ENCODE measurements around the gene NBEAL2. TPM values are rescaled to one million over a fixed set of nuclear protein-coding genes. Genes with fewer than 3 reads are reported as not detected.

Gene NBEAL2
- polyA plus RNA-seq, 1 donor from 2014 or later: 3.3 TPM

DNA sequence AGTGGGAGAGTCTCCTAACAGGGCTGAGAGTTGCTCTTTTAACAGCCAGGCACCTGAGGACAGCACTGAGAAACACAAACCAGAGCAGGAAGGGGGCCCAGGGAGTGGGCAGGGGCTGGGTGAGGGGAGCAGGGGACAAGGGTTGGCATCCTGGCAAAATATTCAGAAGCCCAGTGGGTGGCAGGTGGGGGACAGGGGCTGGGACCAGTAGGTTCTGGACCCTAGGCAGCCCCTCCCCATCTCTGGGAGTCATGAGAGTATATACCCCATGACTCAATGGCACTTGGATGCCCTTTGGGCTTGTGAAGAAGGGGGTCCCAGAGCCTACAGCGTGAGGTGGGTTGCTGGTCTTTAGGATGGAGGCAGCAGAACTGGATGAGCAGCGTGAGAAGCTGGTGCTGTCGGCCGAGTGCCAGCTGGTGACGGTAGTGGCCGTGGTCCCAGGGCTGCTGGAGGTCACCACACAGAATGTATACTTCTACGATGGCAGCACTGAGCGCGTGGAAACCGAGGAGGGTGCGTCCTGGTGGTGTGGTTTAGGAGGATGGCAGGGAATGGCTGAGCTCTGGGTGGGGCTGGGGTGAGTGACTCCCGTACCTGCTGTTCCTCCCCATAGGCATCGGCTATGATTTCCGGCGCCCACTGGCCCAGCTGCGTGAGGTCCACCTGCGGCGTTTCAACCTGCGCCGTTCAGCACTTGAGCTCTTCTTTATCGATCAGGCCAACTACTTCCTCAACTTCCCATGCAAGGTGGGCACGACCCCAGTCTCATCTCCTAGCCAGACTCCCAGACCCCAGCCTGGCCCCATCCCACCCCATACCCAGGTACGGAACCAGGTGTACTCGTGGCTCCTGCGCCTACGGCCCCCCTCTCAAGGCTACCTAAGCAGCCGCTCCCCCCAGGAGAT, 24.2 kb downstream of the NBEAL2 start:
- Histone ChIP-seq H3K9me3 (ENCODE audit: low read length) (no peaks in the 10 kb centered on the region), H3K4me3 (ENCODE audit: low read length) (no peak overlapping the region), H3K27ac (ENCODE audit: low read length) (no peak overlapping the region), H3K9ac (ENCODE audit: low read length) (no peak overlapping the region), H3K9me2 (ENCODE audit: insufficient read depth, low read length) (no peaks in the 10 kb centered on the region), H4K20me1 (ENCODE audit: insufficient read depth) (no peaks in the 10 kb centered on the region), H3F3A (ENCODE audit: insufficient read depth, low read length, poor library complexity, severe bottlenecking) (no peaks in the 10 kb centered on the region), H2AFZ (ENCODE audit: low read depth, low read length) (no peak overlapping the region), H3K36me3 (ENCODE audit: insufficient read depth, low read length) (no peaks in the 10 kb centered on the region), H3K79me2 (replicated peaks; ENCODE audit: insufficient read depth, low read length) (no peaks in the 10 kb centered on the region), H3K4me2 (ENCODE audit: low read length) (no peak overlapping the region), H3K27me3 (ENCODE audit: insufficient read depth, low read depth, low read length) (no peaks in the 10 kb centered on the region)
- no peak for TF ChIP-seq RAD21 (conservative IDR thresholded peaks at IDR 0.05)
- TF ChIP-seq REST (IDR thresholded peaks at IDR 0.05; ENCODE audit: borderline replicate concordance): no peak
- no peak for TF ChIP-seq MXI1 (conservative IDR thresholded peaks at IDR 0.05; ENCODE audit: poor library complexity, severe bottlenecking)

GRCh38 chr3:47004369-47005211, 25.1 kb downstream of the NBEAL2 start:
- Histone ChIP-seq H3K27me3 (ENCODE audit: insufficient read depth, low read depth, low read length) (no peaks in the 10 kb centered on the region), H3K9ac (ENCODE audit: low read length) (no peak overlapping the region), H2AFZ (ENCODE audit: low read depth, low read length) (no peak overlapping the region), H3K4me2 (ENCODE audit: low read length) (no peak overlapping the region), H3K36me3 (ENCODE audit: insufficient read depth, low read length) (no peaks in the 10 kb centered on the region), H3F3A (ENCODE audit: insufficient read depth, low read length, poor library complexity, severe bottlenecking) (no peaks in the 10 kb centered on the region), H3K27ac (ENCODE audit: low read length) (no peak overlapping the region), H3K9me3 (ENCODE audit: low read length) (no peaks in the 10 kb centered on the region), H3K4me3 (ENCODE audit: low read length) (no peak overlapping the region), H4K20me1 (ENCODE audit: insufficient read depth) (no peaks in the 10 kb centered on the region), H3K9me2 (ENCODE audit: insufficient read depth, low read length) (no peaks in the 10 kb centered on the region), H3K79me2 (replicated peaks; ENCODE audit: insufficient read depth, low read length) (no peaks in the 10 kb centered on the region)
- no peak for TF ChIP-seq EZH2 (IDR thresholded peaks at IDR 0.05; ENCODE audit: borderline replicate concordance, insufficient read depth, low read length, poor library complexity, severe bottlenecking)
- no peak for TF ChIP-seq TAF1 (IDR thresholded peaks at IDR 0.05; ENCODE audit: low read depth)
- no peak for TF ChIP-seq EP300 (conservative IDR thresholded peaks at IDR 0.05; ENCODE audit: poor library complexity, severe bottlenecking)
- no peak for TF ChIP-seq RAD21 (conservative IDR thresholded peaks at IDR 0.05)
- TF ChIP-seq REST (IDR thresholded peaks at IDR 0.05; ENCODE audit: borderline replicate concordance): no peak
- TF ChIP-seq, protein P1, sequence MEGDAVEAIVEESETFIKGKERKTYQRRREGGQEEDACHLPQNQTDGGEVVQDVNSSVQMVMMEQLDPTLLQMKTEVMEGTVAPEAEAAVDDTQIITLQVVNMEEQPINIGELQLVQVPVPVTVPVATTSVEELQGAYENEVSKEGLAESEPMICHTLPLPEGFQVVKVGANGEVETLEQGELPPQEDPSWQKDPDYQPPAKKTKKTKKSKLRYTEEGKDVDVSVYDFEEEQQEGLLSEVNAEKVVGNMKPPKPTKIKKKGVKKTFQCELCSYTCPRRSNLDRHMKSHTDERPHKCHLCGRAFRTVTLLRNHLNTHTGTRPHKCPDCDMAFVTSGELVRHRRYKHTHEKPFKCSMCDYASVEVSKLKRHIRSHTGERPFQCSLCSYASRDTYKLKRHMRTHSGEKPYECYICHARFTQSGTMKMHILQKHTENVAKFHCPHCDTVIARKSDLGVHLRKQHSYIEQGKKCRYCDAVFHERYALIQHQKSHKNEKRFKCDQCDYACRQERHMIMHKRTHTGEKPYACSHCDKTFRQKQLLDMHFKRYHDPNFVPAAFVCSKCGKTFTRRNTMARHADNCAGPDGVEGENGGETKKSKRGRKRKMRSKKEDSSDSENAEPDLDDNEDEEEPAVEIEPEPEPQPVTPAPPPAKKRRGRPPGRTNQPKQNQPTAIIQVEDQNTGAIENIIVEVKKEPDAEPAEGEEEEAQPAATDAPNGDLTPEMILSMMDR (IDR thresholded peaks at IDR 0.05; ENCODE audit: poor library complexity, severe bottlenecking): no peak
- no peak for TF ChIP-seq SMC3 (conservative IDR thresholded peaks at IDR 0.05; ENCODE audit: poor library complexity)
- TF ChIP-seq MXI1 (conservative IDR thresholded peaks at IDR 0.05; ENCODE audit: poor library complexity, severe bottlenecking): no peak
- TF ChIP-seq POLR2AphosphoS5 (IDR thresholded peaks at IDR 0.05): no peak

Measured in neural cell (in vitro differentiated cells).